Right lobe of liver (tissue), 6 donors: ENCODE data around the gene CHAF1A. TPM values are rescaled to one million over a fixed set of nuclear protein-coding genes. Genes with fewer than 3 reads are reported as not detected.

Experiments
- ATAC-seq, 4 donors: fragments of 200-7000 bp; cut with Tn5 transposase; one replicate each; pipeline ENCODE4 v1.9.1; 2020; ENCODE audit warnings: mild to moderate bottlenecking in 4 of 4, moderate library complexity in 4 of 4
- DNase-seq, 3 donors: peaks; one replicate each; pipeline ENCODE4 v3.0.0-alpha.2; 2020
- H3K27ac ChIP-seq, 3 donors: fragments of 200-600 bp; one replicate each; pipeline ENCODE4 v1.8.0; 2022
- H3K27me3 ChIP-seq, 2 donors: fragments of 200-600 bp; one replicate each; pipeline ENCODE4 v1.8.0; 2022
- H3K36me3 ChIP-seq, 4 donors: fragments of 200-600 bp; sonication (generic) in 1 of 4; one replicate each; pipeline versions ENCODE4 v1.5.1 to v1.8.0; 2017 to 2022; ENCODE audit warnings: control low read depth in 1 of 4
- H3K4me1 ChIP-seq, 4 donors: fragments of 200-600 bp; sonication (generic) in 1 of 4; one replicate each; pipeline versions ENCODE4 v1.5.1 to v1.8.0; 2017 to 2022; ENCODE audit warnings: control low read depth in 1 of 4
- H3K4me3 ChIP-seq, 3 donors: fragments of 200-600 bp; one replicate each; pipeline ENCODE4 v1.8.0; 2022
- H3K9me3 ChIP-seq, 4 donors: fragments of 200-600 bp; sonication (generic) in 1 of 4; one replicate each; pipeline versions ENCODE4 v1.5.1 to v1.8.0; 2017 to 2022; ENCODE audit warnings: control low read depth in 1 of 4
- CTCF ChIP-seq, 4 donors: fragments of 200-600 bp in 3 of 4; fragments of 450-650 bp in 1 of 4; IDR thresholded peaks; one replicate each; pipeline versions ENCODE4 v1.5.1 to v1.8.0; 2016 to 2022; ENCODE audit warnings: antibody characterized with exemption in 4 of 4, mild to moderate bottlenecking in 2 of 4
- POLR2A ChIP-seq: fragments of 450-650 bp; IDR thresholded peaks from one replicate; pipeline ENCODE4 v1.6.1; 2017; ENCODE audit warnings: antibody characterized with exemption, mild to moderate bottlenecking
- WGBS: methylation state at CpG from one replicate; pipeline ENCODE4 v1.1.6; 2018; ENCODE audit warnings: low coverage, low lambda C conversion rate; ENCODE audit not compliant: insufficient coverage; ENCODE audit errors: missing lambda C conversion rate; 5-methylcytosine and 5-hydroxymethylcytosine counted together
- intact Hi-C, 2 donors: fragments of 100-400 bp; cut with DNase I; formaldehyde crosslinking; loops; one replicate each; pipeline versions ENCODE4 v1.11.2 to v1.14.1; 2022
- microRNA-seq, 2 donors: library from miRNA; unstranded; fragments of <30 nt; microRNA quantifications; one replicate each; pipeline ENCODE4, GENCODE V29; 2019 to 2020
- small RNA-seq, 2 experiments: library from RNA; depleted of rRNA; stranded (forward); fragments of <200 nt; gene quantifications; one replicate each; pipeline ENCODE3, GENCODE V24; 2016
- total RNA-seq, 6 experiments: library from RNA; depleted of rRNA in 2 of 6; stranded (reverse); fragments of >200 nt in 2 of 6; fragmentation: NEBNext Ultra II Directional in 3 of 6; extraction: Animal tissue kit (Norgen Biotek cat#: 25700) in 3 of 6; gene quantifications; one replicate each; pipeline versions ENCODE4 v1.1.0 to v1.2.4, GENCODE V29; 2016 to 2023
- donor health status: DM: no; HTN: yes; CAD: no.
- donor health status: DM: no; HTN: no; CAD: no.
- donor health status: DM: no; HTN: no; CAD: no.
- donor health status: DM: no; HTN: yes; CAD: no.
- donor health status: DM: no; HTN: yes; CAD: no.

CHAF1A gene
- total RNA-seq, 6 experiments from 2014 or later = 3.1 to 9.2 (median 3.5) TPM

GRCh38 chr19:4491446-4491845, 89.0 kb downstream of the CHAF1A start:
- DNase-seq (no peak), ATAC-seq (no peak)
- Histone ChIP-seq H3K9me3 (no peaks in the 10 kb centered on the region), H3K27me3 (no peaks in the 10 kb centered on the region), H3K27ac (no peak overlapping the region), H3K36me3 (peaks cover 0 to 16% (median 6%) of the 10 kb centered on the region in 4 donors), H3K4me3 (no peak overlapping the region), H3K4me1 (no peaks in the 10 kb centered on the region)
- TF ChIP-seq CTCF (IDR thresholded peaks at IDR 0.05) (no peak), POLR2A (no peak)
- WGBS = no CpG with 5 or more reads among the region's 21 CpGs
- intact Hi-C loops = loop anchor here in 1 of 2 donors (10.0 kb wide), 1 partner anchor 227 kb away; no protein-coding TSS in a partner anchor

GRCh38 chr19:4492337-4493103, 90.1 kb downstream of the CHAF1A start:
- ATAC-seq (no peak), DNase-seq (no peak)
- Histone ChIP-seq H3K4me3 (no peak overlapping the region), H3K36me3 (peaks cover 0 to 16% (median 6%) of the 10 kb centered on the region in 4 donors), H3K27ac (no peak overlapping the region), H3K4me1 (no peaks in the 10 kb centered on the region), H3K9me3 (no peaks in the 10 kb centered on the region), H3K27me3 (no peaks in the 10 kb centered on the region)
- intact Hi-C loops = loop anchor here in 1 of 2 donors (10.0 kb wide), 1 partner anchor 228 kb away; no protein-coding TSS in a partner anchor
- WGBS = 78% methylated on average over 1 of the region's 3 CpGs
- TF ChIP-seq CTCF (IDR thresholded peaks at IDR 0.05) (no peak), POLR2A (no peak)

Small RNA genes within 50 kb of the gene (microRNA-seq; reads per million reads assigned to microRNA genes)
- gene MIR4746 = 0.64 to 1.2 reads per million in 2 donors

Small RNA genes within 50 kb of the gene (small RNA-seq; reads per million reads assigned to genes)
- gene MIR4746 = 0 reads per million in 2 experiments

Other genes with a start within 250 kb of the CHAF1A start
- 100 to 1,000 TPM in 4 of 6 experiments, 10 to 100 TPM in 2; 50.5 to 368 (median 199) TPM for gene CREB3L3, start 249.0 kb upstream of the CHAF1A start, total RNA-seq
- 10 to 100 TPM in 3 of 6 experiments, 1 to 10 TPM in 3; 7.9 to 21.6 (median 10.0) TPM for gene SIRT6, start 220.1 kb upstream of the CHAF1A start, total RNA-seq
- 1 to 10 TPM; 1.2 to 4.8 (median 2.7) TPM for gene ANKRD24, start 220.0 kb upstream of the CHAF1A start, total RNA-seq
- 1 to 10 TPM in 5 of 6 experiments, under 1 TPM in 1; 0.73 to 4.1 (median 2.0) TPM for gene EBI3, start 173.1 kb upstream of the CHAF1A start, total RNA-seq
- 10 to 100 TPM in 1 of 6 experiments, 1 to 10 TPM in 5; 6.4 to 14.1 (median 8.9) TPM for gene YJU2, start 155.6 kb upstream of the CHAF1A start, total RNA-seq
- 1 to 10 TPM; 1.7 to 9.7 (median 6.4) TPM for gene SHD, start 123.4 kb upstream of the CHAF1A start, total RNA-seq
- under 1 TPM in 2 of 6 experiments, not detected in 4; 0.24 to 0.32 TPM for gene TMIGD2, start 100.3 kb upstream of the CHAF1A start, total RNA-seq
- 1 to 10 TPM in 1 of 6 experiments, under 1 TPM in 3, not detected in 2; 0.19 to 2.2 (median 0.52) TPM for gene FSD1, start 98.0 kb upstream of the CHAF1A start, total RNA-seq
- 10 to 100 TPM; 21.4 to 51.5 (median 43.0) TPM for gene STAP2, start 63.8 kb upstream of the CHAF1A start, total RNA-seq
- 10 to 100 TPM in 5 of 6 experiments, 1 to 10 TPM in 1; 6.4 to 21.7 (median 19.6) TPM for gene MPND, start 59.1 kb upstream of the CHAF1A start, total RNA-seq
- 10 to 100 TPM; 22.6 to 47.7 (median 25.2) TPM for gene SH3GL1, start 2.1 kb upstream of the CHAF1A start, total RNA-seq
- 10 to 100 TPM; 47.2 to 79.1 (median 58.8) TPM for gene UBXN6, start 55.2 kb downstream of the CHAF1A start, total RNA-seq
- gene HDGFL2, start 69.7 kb downstream of the CHAF1A start, total RNA-seq = 10 to 100 TPM in 5 of 6 experiments, 1 to 10 TPM in 1; 8.4 to 16.3 (median 14.0) TPM
- gene PLIN4, start 115.8 kb downstream of the CHAF1A start, total RNA-seq = 10 to 100 TPM; 28.4 to 51.2 (median 39.3) TPM
- gene PLIN5, start 132.6 kb downstream of the CHAF1A start, total RNA-seq = 100 to 1,000 TPM in 4 of 6 experiments, 10 to 100 TPM in 2; 35.0 to 149 (median 117) TPM
- gene LRG1, start 137.4 kb downstream of the CHAF1A start, total RNA-seq = 1,000 to 10,000 TPM in 2 of 6 experiments, 100 to 1,000 TPM in 4; 331 to 1,334 (median 524) TPM
- 1 to 10 TPM; 1.0 to 6.5 (median 2.3) TPM for gene SEMA6B, start 157.0 kb downstream of the CHAF1A start, total RNA-seq
- gene TNFAIP8L1, start 236.9 kb downstream of the CHAF1A start, total RNA-seq = 10 to 100 TPM; 16.6 to 26.4 (median 22.8) TPM